HepG2 (cell line): ENCODE data around the gene FGA. TPM values are rescaled to one million over a fixed set of nuclear protein-coding genes. Genes with fewer than 3 reads are reported as not detected.

Experiments
- ATAC-seq: fragments of 200-7000 bp; cut with Tn5 transposase; 3 replicates; pipeline ENCODE4 v1.9.1; 2020; ENCODE audit warnings: mild to moderate bottlenecking, moderate library complexity
- BruUV-seq: library from RNA; stranded (reverse); fragments of 400-500 nt; replicated peaks from 2 replicates; lab custom pipeline; 2021; lab: Mats Ljungman, UMichigan
- CTCF ChIA-PET: fragments of 300-600 bp; formaldehyde crosslinking; extraction: SDS; loops from one replicate; lab custom pipeline; 2021; ENCODE audit warnings: low total read pairs, inconsistent platforms, low intra/inter-chr PET ratio; lab: Yijun Ruan, JAX
- POLR2A ChIA-PET: fragments of 350-600 bp; sonication (Branson Sonifier 250); formaldehyde crosslinking; loops from one replicate; lab custom pipeline; 2020; ENCODE audit warnings: antibody characterized with exemption, inconsistent platforms; lab: Yijun Ruan, JAX
- DNase-seq: peaks from one replicate; pipeline ENCODE4 v3.0.0-alpha.2; 2015; ENCODE audit warnings: low spot score
- FAIRE-seq: peaks from 3 replicates; lab custom pipeline; 2011; peaks lifted over from hg19 to GRCh38; lab: Jason Lieb, UNC
- H2AFZ ChIP-seq: one replicate; pipeline ENCODE4 v1.6.1; 2011; ENCODE audit warnings: low read length, inconsistent platforms
- H3K27ac ChIP-seq: fragments of 300-600 bp; 3 replicates; pipeline ENCODE4 v1.8.0; 2011; ENCODE audit warnings: mixed run types, mild to moderate bottlenecking, mixed read lengths, low read length, inconsistent platforms; ENCODE audit not compliant: insufficient read depth; ENCODE audit errors: extremely low read length
- H3K27me3 ChIP-seq, 2 experiments: fragments of 200-600 bp in 1 of 2; 2 replicates in 1 of 2; 3 replicates in 1 of 2; pipeline versions ENCODE4 v1.6.0 to v1.8.0; 2011; ENCODE audit warnings: low read length in 2 of 2, mild to moderate bottlenecking in 2 of 2, moderate library complexity in 2 of 2, inconsistent platforms in 1 of 2; ENCODE audit not compliant: insufficient read depth in 2 of 2, control insufficient read depth in 1 of 2
- H3K36me3 ChIP-seq, 2 experiments: fragments of 200-600 bp in 1 of 2; replicated peaks in 1 of 2; 2 replicates in 1 of 2; 3 replicates in 1 of 2; pipeline versions ENCODE4 v1.5.1 to v1.8.0; 2011; ENCODE audit warnings: low read length in 2 of 2, inconsistent platforms in 1 of 2; ENCODE audit not compliant: insufficient read depth in 2 of 2, control insufficient read depth in 1 of 2
- H3K4me1 ChIP-seq: 2 replicates; pipeline ENCODE4 v1.5.1; 2012; ENCODE audit warnings: low read length, inconsistent platforms; ENCODE audit not compliant: insufficient read depth
- H3K4me2 ChIP-seq: 2 replicates; pipeline ENCODE4 v1.6.0; 2011; ENCODE audit warnings: low read depth, low read length, inconsistent platforms
- H3K4me3 ChIP-seq, 3 experiments: fragments of 200-600 bp in 1 of 3; sonication (generic), shearing (Covaris generic) in 1 of 3; replicated peaks in 1 of 3; 2 replicates each; pipeline ENCODE4 v1.5.1; 2011 to 2016; ENCODE audit warnings: low read length in 3 of 3, inconsistent platforms in 2 of 3, low read depth in 2 of 3, mild to moderate bottlenecking in 2 of 3, control low read depth in 1 of 3, mixed read lengths in 1 of 3; ENCODE audit not compliant: insufficient read depth in 1 of 3
- H3K79me2 ChIP-seq: one replicate; pipeline ENCODE4 v1.6.1; 2011; ENCODE audit warnings: low read length, inconsistent platforms; ENCODE audit not compliant: insufficient read depth
- H3K9ac ChIP-seq: 2 replicates; pipeline ENCODE4 v1.6.0; 2011; ENCODE audit warnings: mild to moderate bottlenecking, low read depth, low read length, inconsistent platforms; ENCODE audit not compliant: insufficient read depth
- H3K9me3 ChIP-seq: 2 replicates; pipeline ENCODE4 v1.5.1; 2012; ENCODE audit warnings: mild to moderate bottlenecking, low read length
- H4K20me1 ChIP-seq: 2 replicates; pipeline ENCODE4 v1.6.0; 2011; ENCODE audit warnings: inconsistent platforms, mild to moderate bottlenecking, low read length, moderate library complexity; ENCODE audit not compliant: insufficient read depth
- CBX1 ChIP-seq: IDR thresholded peaks from one replicate; pipeline ENCODE4 v1.6.1; 2016; ENCODE audit warnings: antibody characterized with exemption, low read depth
- CENPBD1 ChIP-seq: sonication (generic); formaldehyde crosslinking; IDR thresholded peaks from 2 replicates; pipeline ENCODE4 v1.8.0; 2022; ENCODE audit warnings: missing genetic modification reagents, low read depth, mild to moderate bottlenecking, borderline replicate concordance
- FOXK1 ChIP-seq: sonication (generic); formaldehyde crosslinking; IDR thresholded peaks from 2 replicates; pipeline ENCODE4 v1.4.0; 2020; ENCODE audit warnings: low read depth, missing genetic modification reagents, borderline replicate concordance
- HNRNPK ChIP-seq: fragments of 200-400 bp; formaldehyde crosslinking; IDR thresholded peaks from 2 replicates; pipeline ENCODE4 v1.6.1; 2018; ENCODE audit warnings: low read length, low read depth, moderate library complexity, mild to moderate bottlenecking; ENCODE audit not compliant: poor library complexity, severe bottlenecking
- NR2F2 ChIP-seq: IDR thresholded peaks from 2 replicates; pipeline ENCODE4 v1.6.1; 2012; ENCODE audit warnings: low read depth, inconsistent platforms, borderline replicate concordance
- NR3C1 ChIP-seq: sonication (generic); formaldehyde crosslinking; IDR thresholded peaks from 2 replicates; pipeline ENCODE4 v1.4.0; 2020; ENCODE audit warnings: missing genetic modification reagents
- PHF5A ChIP-seq: IDR thresholded peaks from one replicate; pipeline ENCODE4 v1.6.1; 2018; ENCODE audit warnings: low read depth, missing genetic modification reagents; ENCODE audit not compliant: unreplicated experiment
- SMC3 ChIP-seq: IDR thresholded peaks from 2 replicates; pipeline ENCODE4 v1.6.1; 2011; ENCODE audit warnings: low read length, improper control_type of control experiment
- STAG1 ChIP-seq: sonication (generic); formaldehyde crosslinking; IDR thresholded peaks from 2 replicates; pipeline ENCODE4 v1.4.0; 2020; ENCODE audit warnings: missing genetic modification reagents
- TP53 ChIP-seq: sonication (generic); formaldehyde crosslinking; conservative IDR thresholded peaks from 2 replicates; pipeline ENCODE4 v1.4.0; 2020; ENCODE audit warnings: missing genetic modification reagents
- USF2 ChIP-seq, 2 experiments: sonication (generic) in 1 of 2; formaldehyde crosslinking in 1 of 2; IDR thresholded peaks; 2 replicates each; pipeline versions ENCODE4 v1.5.1 to v1.6.1; 2011 to 2020; ENCODE audit warnings: borderline replicate concordance in 1 of 2, low read depth in 1 of 2, low read length in 1 of 2, mild to moderate bottlenecking in 1 of 2, missing genetic modification reagents in 1 of 2, moderate library complexity in 1 of 2
- ZNF343 ChIP-seq: sonication (generic); formaldehyde crosslinking; IDR thresholded peaks from 2 replicates; pipeline ENCODE4 v1.4.0; 2020; ENCODE audit warnings: mild to moderate bottlenecking, missing genetic modification reagents
- ZNF510 ChIP-seq: sonication (generic); formaldehyde crosslinking; IDR thresholded peaks from 2 replicates; pipeline ENCODE4 v1.4.0; 2020; ENCODE audit warnings: low read depth, mild to moderate bottlenecking, missing genetic modification reagents
- ZNF747 ChIP-seq: sonication (generic); formaldehyde crosslinking; IDR thresholded peaks from 2 replicates; pipeline ENCODE4 v1.8.1; 2023; ENCODE audit warnings: missing genetic modification reagents, mild to moderate bottlenecking, borderline replicate concordance
- in situ Hi-C: cut with HindIII; loops from 2 replicates; pipeline ENCODE4 v1.10.0; 2017; ENCODE audit warnings: low pct_unique_long_range_greater_than_20kb; ENCODE audit not compliant: extremely low pct_ligation_motif_present
- intact Hi-C: fragments of 100-400 bp; cut with micrococcal nuclease; formaldehyde crosslinking; loops from one replicate; pipeline ENCODE4 v1.10.0; 2022; ENCODE audit not compliant: unreplicated experiment
- polyA plus RNA-seq, 8 experiments: library from polyadenylated mRNA; depleted of rRNA in 3 of 8; stranded (reverse) in 7 of 8; unstranded in 1 of 8; fragments of >200 nt; fragmentation: Illumina TruSeq in 4 of 8; extraction: Trizol in 4 of 8; gene quantifications; 2 replicates each; pipeline versions ENCODE4 v1.2.1 to v1.2.3, GENCODE V29; 2011 to 2016; ENCODE audit warnings: low read depth in 4 of 8, missing spikeins in 1 of 8, mixed read lengths in 1 of 8; ENCODE audit not compliant: insufficient read depth in 1 of 8
- total RNA-seq, 5 experiments: library from RNA; depleted of rRNA; stranded (reverse); fragments of >200 nt; fragmentation: Illumina TruSeq; extraction: Trizol; gene quantifications; 2 replicates each; pipeline ENCODE4 v1.2.3, GENCODE V29; 2016; ENCODE audit warnings: low read depth in 1 of 5
- TF ChIP-seq, protein P1 (sequence below): sonication (generic); formaldehyde crosslinking; IDR thresholded peaks from 2 replicates; pipeline ENCODE4 v1.5.0; 2020; ENCODE audit warnings: missing genetic modification reagents
- TF ChIP-seq, protein P2 (sequence below): IDR thresholded peaks from 2 replicates; pipeline ENCODE4 v1.6.1; 2012; ENCODE audit warnings: inconsistent platforms
- TF ChIP-seq, protein P3 (sequence below): sonication (generic); formaldehyde crosslinking; IDR thresholded peaks from 2 replicates; pipeline ENCODE4 v1.5.0; 2020; ENCODE audit warnings: mild to moderate bottlenecking, missing genetic modification reagents, moderate library complexity

Gene FGA
- total and polyA plus RNA-seq, 2 of the 13 experiments (the other 11 are each of a cell fraction or from before 2014, with no cell fraction given): 640 to 1,523 TPM

GRCh38 chr4:154622598-154622997 is 32.1 kb upstream of the FGA start:
- no peak overlapping the region for H3K27ac ChIP-seq
- no TSS peak for BruUV-seq
- H3K4me3 ChIP-seq: no peak overlapping the region
- no peaks in the 10 kb centered on the region for H3K9me3 ChIP-seq
- CTCF ChIA-PET: interaction anchor here (1.3 to 6.9 kb wide), 3 partner anchors 63 to 223 kb away, joined by 3 to 233 read pairs (median 154); partner anchors contain the start of gene PLRG1
- intact Hi-C loops (loop anchor here (1.0 kb wide), 3 partner anchors 63 to 119 kb away; no protein-coding TSS in a partner anchor), in situ Hi-C loops (no loop called here)
- POLR2A ChIA-PET: interaction anchor here (1.2 to 3.2 kb wide), 3 partner anchors 63 to 73 kb away, joined by 4 to 16 read pairs (median 4); partner anchors contain the start of gene PLRG1
- no peak overlapping the region for H3K9ac ChIP-seq
- FAIRE-seq (peak; percentile 86), ATAC-seq (peak; percentile 24; the same call in 2 of the 3 replicates), DNase-seq (peak; percentile 66)
- H3K4me2 ChIP-seq: no peak overlapping the region
- peaks cover 0 to 18% of the 10 kb centered on the region in 2 experiments; a peak in 3 of 5 replicates for H3K27me3 ChIP-seq
- H3K36me3 ChIP-seq: no peaks in the 10 kb centered on the region
- no peak overlapping the region for H2AFZ ChIP-seq
- H3K79me2 ChIP-seq: no peaks in the 10 kb centered on the region
- peaks cover 38% of the 10 kb centered on the region for H3K4me1 ChIP-seq
- H4K20me1 ChIP-seq: no peaks in the 10 kb centered on the region
- TF ChIP-seq, protein P1, sequence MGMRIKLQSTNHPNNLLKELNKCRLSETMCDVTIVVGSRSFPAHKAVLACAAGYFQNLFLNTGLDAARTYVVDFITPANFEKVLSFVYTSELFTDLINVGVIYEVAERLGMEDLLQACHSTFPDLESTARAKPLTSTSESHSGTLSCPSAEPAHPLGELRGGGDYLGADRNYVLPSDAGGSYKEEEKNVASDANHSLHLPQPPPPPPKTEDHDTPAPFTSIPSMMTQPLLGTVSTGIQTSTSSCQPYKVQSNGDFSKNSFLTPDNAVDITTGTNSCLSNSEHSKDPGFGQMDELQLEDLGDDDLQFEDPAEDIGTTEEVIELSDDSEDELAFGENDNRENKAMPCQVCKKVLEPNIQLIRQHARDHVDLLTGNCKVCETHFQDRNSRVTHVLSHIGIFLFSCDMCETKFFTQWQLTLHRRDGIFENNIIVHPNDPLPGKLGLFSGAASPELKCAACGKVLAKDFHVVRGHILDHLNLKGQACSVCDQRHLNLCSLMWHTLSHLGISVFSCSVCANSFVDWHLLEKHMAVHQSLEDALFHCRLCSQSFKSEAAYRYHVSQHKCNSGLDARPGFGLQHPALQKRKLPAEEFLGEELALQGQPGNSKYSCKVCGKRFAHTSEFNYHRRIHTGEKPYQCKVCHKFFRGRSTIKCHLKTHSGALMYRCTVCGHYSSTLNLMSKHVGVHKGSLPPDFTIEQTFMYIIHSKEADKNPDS (CRISPR knock-in tag): no peak
- TF ChIP-seq HNRNPK (no peak), USF2 (IDR thresholded peaks at IDR 0.05; ENCODE audit: low read depth, low read length) (no peak), USF2 (CRISPR knock-in tag; IDR thresholded peaks at IDR 0.05; ENCODE audit: borderline replicate concordance) (no peak), ZNF343 (CRISPR knock-in tag) (no peak), NR2F2 (no peak), ZNF747 (CRISPR knock-in tag) (no peak), TP53 (CRISPR knock-in tag) (no peak), PHF5A (no peak), SMC3 (peak; percentile 93), CBX1 (no peak), STAG1 (CRISPR knock-in tag) (peak; percentile 95), NR3C1 (no peak), CENPBD1 (no peak), FOXK1 (CRISPR knock-in tag) (peak; percentile 15; the same call in 1 of the 2 replicates), ZNF510 (no peak)
- TF ChIP-seq, protein P2, sequence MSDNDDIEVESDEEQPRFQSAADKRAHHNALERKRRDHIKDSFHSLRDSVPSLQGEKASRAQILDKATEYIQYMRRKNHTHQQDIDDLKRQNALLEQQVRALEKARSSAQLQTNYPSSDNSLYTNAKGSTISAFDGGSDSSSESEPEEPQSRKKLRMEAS: no peak
- TF ChIP-seq, protein P3, sequence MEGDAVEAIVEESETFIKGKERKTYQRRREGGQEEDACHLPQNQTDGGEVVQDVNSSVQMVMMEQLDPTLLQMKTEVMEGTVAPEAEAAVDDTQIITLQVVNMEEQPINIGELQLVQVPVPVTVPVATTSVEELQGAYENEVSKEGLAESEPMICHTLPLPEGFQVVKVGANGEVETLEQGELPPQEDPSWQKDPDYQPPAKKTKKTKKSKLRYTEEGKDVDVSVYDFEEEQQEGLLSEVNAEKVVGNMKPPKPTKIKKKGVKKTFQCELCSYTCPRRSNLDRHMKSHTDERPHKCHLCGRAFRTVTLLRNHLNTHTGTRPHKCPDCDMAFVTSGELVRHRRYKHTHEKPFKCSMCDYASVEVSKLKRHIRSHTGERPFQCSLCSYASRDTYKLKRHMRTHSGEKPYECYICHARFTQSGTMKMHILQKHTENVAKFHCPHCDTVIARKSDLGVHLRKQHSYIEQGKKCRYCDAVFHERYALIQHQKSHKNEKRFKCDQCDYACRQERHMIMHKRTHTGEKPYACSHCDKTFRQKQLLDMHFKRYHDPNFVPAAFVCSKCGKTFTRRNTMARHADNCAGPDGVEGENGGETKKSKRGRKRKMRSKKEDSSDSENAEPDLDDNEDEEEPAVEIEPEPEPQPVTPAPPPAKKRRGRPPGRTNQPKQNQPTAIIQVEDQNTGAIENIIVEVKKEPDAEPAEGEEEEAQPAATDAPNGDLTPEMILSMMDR (CRISPR knock-in tag): peak; percentile 81
